Left renal cortex interstitium (tissue), 4 donors: Measurements from ENCODE around the gene SLC5A11. TPM values are rescaled to one million over a fixed set of nuclear protein-coding genes. Genes with fewer than 3 reads are reported as not detected.

Source experiments
- DNase-seq, 4 donors: peaks; one replicate each; pipeline ENCODE4 v3.0.0-alpha.2; 2013; ENCODE audit warnings: low read depth in 4 of 4, low spot score in 2 of 4, missing footprints in 1 of 4
- polyA plus RNA-seq, 4 donors: library from polyadenylated mRNA; unstranded; fragments of 120-200 nt; gene quantifications; one replicate each; pipeline ENCODE4 v1.2.1, GENCODE V29; 2013; ENCODE audit not compliant: insufficient read length in 4 of 4

The SLC5A11 gene
- polyA plus RNA-seq, 4 donors: 2.5 to 6.5 (median 5.7) TPM

DNA sequence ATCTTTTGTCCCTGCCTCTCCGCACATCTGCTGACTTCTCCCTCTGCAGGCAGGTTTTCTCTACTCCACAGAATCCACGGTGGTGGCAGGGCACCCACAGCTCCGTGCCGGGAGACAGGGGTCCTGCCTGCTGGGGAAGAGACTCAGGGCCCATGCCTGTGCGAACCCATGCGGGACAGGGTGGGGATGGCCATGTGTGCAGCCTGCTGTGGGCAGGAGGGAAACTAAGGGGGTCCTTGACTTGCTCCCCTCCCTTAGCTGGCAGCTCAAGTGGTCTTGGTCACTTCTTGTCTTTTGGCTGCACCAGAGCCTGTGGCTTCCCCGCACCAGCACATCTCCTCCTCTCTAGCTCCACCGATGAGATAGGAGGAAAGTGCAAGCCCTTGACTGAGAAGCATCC is 69.8 kb downstream of the SLC5A11 start:
- no peak for DNase-seq

DNA sequence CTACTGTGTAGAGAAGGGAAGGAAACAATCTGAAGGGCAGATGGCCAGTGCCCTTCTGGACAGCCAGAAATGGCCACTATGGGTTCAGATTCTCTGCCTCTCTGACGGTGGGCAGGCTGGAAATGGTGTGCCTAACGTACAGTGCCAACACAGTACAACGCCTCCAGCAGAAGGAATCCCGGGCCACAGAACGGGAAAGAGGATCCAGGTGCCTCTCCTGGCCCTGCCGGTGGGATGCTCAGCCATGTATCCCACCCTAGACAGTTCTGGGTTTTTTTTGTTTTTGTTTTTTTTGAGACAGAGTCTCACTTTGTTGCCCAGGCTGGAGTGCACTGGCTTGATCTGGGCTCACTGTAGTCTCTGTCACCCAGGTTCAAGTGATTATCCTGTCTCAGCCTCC is 71.5 kb downstream of the SLC5A11 start:
- no peak for DNase-seq

DNA sequence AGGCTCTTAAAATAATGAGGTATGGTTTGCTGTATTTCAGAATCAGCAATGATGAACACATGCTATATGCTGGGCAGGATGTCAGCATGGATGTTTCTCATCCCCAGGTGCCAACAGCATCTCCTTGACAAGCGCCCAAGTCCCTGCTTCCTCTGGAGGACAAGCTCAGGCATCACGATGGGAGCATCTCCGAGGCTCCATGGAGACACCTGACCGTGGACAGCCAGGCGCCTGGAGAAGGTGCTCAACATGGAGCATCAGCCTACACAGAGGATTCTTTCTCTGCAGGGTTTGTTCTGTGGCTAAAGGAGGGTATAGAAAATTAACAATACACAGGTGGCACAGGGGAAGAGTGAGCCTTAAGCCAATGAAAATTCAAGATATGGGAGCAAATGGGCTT is 72.1 kb downstream of the SLC5A11 start:
- DNase-seq: no peak

DNA sequence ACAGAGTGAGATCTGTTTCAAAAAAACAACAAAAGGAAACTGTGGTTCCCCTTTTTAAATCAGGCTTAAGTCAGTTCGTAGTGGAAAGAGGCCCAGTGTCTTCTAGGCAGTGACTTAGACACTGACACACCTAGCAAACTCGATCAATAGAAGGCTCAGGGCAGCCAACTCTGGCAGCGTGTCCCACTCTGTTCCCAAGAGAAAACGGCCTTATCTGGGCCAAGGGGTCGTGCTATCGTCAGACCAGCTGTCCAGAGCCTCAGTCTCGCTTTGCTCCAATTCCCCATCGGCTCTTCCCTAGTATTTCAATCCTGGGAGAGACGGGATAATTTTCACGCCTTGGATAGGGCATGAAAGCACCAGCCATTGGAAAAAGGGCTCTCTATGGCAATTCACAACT is 72.9 kb downstream of the SLC5A11 start:
- DNase-seq: no peak

DNA sequence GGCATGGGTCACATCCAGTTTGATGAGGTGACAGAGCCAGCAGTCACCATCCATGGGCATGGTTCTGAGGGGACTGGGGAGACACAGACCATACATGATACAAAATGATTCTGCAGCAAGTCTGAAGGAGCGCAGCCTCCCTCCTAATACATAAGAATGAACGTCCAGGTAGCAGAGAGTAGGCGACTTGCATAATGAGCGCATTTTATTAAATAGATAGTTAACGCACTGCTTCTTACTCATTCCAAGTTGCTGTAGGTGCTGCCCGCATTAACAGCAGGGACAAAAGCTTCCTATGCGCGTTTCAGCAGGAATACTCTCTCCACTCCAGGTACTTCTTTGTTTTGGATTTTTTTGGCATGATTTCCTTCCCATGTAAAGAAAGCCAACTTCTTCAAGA is 73.8 kb downstream of the SLC5A11 start:
- no peak for DNase-seq

DNA sequence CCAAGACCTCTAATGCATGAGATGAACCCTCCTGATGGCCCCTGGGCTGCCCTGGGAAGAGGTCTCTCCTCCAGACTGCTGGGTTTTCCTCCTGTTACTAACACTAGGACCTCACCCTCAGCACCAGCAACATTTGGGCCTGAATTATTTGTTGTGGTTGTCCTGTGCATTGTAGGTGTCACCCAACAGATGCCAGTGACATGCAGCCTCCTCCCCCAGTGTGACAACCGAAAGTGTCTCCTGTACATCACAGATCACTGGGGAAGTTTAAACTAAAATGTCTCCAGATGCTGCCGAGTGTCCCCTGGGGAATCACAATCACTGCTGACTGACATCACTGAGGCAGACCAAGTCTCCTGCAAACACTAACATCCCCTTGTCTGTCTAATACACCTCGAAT is 74.8 kb downstream of the SLC5A11 start:
- DNase-seq: no peak

DNA sequence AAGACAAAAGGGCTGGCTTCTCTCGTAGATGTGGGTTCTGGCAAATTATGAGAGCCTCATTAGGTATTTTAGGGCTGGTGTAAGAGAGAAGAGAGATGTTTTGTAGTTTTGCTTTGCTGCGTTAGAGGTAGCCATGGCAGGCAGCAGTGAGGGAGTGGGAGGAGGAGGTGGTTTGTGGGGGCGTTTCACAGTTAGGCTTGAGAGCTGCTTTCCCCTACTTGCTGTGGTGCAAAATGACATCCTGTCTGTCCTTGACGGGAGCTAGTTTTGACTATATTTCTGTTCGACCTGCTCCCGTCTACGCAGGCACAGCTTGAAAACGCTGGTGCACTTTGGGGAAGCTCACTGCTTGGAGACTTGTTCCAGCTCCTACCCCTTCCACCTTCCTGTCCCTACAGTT is 75.5 kb downstream of the SLC5A11 start:
- DNase-seq: no peak

GRCh38 chr16:24925163-24925562 is 79.4 kb downstream of the SLC5A11 start:
- no peak for DNase-seq

DNA sequence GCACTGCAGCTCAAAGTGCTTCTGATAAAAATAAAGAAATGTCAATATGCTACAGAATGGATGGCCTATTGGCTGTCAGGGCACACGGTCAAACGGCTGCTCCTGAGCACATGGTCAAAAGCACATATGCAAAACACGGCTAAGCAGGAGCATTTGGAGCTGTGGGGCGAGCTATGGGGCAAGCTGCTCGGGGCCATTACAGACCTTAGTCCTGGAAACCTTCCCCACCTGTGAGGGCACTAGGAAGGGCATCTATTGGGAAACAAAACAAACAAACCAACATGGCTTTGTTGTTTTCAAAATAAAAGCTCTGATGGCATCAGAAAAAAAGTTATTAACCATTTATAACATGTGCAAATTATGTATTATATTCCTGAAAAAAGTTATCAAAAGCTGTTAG is 83.6 kb downstream of the SLC5A11 start:
- DNase-seq: no peak

DNA sequence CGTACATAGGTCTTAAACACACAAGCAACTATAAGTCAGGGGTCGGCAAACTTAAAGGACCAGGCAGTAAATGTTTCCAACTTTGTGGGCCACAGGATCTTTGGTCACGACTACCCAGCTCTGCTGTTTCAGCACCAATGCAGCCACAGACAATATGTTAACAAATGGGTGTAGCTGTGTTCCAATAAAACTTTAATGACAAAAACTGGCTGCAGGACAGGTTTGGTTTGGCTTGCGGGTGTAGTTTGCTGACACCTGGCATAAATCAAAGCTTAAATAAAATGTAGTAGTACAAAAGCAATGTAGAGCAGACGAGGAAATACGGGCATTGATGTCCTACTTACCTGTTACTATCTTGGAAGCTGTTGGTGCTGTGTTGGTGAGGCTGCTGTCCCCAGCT is 84.7 kb downstream of the SLC5A11 start:
- DNase-seq: no peak

GRCh38 chr16:24931091-24931490 is 85.3 kb downstream of the SLC5A11 start:
- no peak for DNase-seq

GRCh38 chr16:24935336-24935735 is 89.6 kb downstream of the SLC5A11 start:
- DNase-seq: no peak

DNA sequence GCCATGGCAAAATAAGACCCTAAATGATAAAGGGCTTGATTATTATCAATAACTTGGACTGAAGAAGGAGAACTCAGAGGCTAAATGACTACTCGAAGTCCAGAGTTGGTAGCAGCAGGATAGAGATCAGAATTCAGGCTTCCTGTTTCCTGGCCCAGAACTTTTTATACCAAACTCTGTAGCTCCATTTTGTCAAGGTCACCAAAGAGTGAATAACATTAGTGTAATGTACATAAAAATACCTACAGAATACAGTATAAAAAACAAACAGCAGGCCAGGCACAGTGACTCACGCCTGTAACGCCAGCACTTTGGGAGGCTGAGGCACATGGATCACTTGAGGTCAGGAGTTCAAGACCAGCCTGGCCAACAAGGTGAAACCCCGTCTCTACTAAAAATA is 90.4 kb downstream of the SLC5A11 start:
- DNase-seq: no peak

GRCh38 chr16:24939224-24939623 is 93.5 kb downstream of the SLC5A11 start:
- no peak for DNase-seq

- no peak for DNase-seq
Measured at GRCh38 chr16:24939738-24940137, 94.0 kb downstream of the SLC5A11 start.

GRCh38 chr16:24943471-24943870 is 97.7 kb downstream of the SLC5A11 start:
- no peak for DNase-seq

DNA sequence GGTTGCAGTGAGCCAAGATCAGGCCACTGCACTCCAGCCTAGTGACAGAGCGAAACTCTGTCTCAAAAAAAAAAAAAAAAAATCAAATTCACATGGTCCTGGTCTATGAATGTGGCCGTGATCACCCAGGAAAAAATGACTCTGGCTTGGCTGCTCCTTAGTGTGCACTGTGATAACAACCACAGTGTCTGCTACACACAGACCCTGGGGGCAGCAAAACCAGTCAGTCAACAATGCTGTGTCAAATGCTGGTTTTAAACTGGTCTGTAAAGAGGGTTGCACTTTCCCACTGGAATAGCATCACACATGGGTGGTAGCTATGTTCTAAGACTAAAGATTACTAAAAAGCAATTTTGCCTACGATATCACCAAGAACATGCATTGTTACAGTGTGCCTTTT is 98.4 kb downstream of the SLC5A11 start:
- DNase-seq: no peak

- DNase-seq: no peak
Measured at GRCh38 chr16:24946155-24946554, 100.4 kb downstream of the SLC5A11 start.

DNA sequence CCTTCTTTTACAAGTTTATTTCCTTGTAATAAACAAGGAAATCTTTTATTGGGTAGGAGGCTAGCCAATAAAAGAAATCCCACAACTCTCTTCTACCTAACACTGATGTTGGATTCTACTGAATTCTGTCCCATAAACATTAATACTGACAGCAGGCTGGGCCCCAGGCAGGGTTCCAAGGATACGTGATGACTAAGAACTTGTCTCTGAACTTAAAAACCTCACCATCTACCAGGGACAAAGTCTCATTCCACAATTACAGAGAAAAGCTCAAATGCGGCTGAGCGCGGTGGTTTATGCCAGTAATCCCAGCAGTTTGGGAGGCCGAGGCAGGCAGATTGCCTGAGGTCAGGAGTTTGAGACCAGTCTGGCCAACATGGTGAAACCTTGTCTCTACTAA is 104.5 kb downstream of the SLC5A11 start:
- DNase-seq: no peak

GRCh38 chr16:24953306-24953705 is 107.5 kb downstream of the SLC5A11 start:
- DNase-seq: no peak

DNA sequence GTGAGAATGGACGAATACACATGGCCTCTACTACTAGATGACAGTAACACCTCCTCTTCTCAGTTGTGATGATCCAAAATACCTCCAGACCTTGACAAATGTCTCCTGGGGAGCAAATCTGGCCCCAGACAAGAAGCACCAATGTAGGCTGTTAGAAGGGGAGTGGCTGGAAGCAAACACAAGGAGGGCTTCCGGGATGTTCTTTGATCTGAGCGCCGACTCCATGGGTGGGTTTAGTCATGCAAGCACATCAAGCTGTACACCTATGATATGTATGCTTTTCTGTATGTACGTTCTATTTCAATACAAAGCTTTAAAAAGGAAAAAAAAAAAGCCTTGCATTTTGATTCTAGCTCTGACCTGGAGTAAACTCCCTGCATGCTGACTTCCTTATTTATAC is 108.0 kb downstream of the SLC5A11 start:
- DNase-seq: no peak

DNA sequence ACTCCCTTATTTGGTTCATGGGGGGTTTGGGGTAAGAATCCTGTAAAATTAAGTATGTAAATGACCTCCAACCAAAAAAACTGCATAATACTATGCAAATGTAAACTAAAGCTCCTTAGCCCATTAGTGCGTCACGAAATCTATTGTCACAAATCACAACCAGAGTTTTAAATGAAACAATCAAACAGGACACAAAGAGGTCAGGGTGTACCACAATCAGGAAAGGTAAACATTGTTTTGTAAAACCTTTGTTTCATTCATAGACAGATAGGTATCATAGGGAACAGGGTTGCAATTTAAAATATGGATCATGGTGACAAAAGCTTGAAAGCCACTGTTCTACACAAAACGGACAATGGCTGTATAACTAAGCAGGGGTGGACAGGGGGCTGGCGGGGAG is 108.4 kb downstream of the SLC5A11 start:
- no peak for DNase-seq

GRCh38 chr16:24955975-24956731 is 110.4 kb downstream of the SLC5A11 start:
- no peak for DNase-seq
